HEK293 (cell line): Measurements from ENCODE around the gene PRPF31.

ENCODE experiments used
- CTCF ChIP-seq: fragments of 450-650 bp; formaldehyde crosslinking; IDR thresholded peaks from 2 replicates; pipeline ENCODE4 v1.5.1; 2016; ENCODE audit warnings: missing biosample characterization, missing genetic modification characterization
- KLF10 ChIP-seq: fragments of 450-650 bp; IDR thresholded peaks from 2 replicates; pipeline ENCODE4 v1.5.1; 2018; ENCODE audit warnings: missing biosample characterization, mild to moderate bottlenecking, missing genetic modification characterization
- KLF7 ChIP-seq: fragments of 450-650 bp; formaldehyde crosslinking; IDR thresholded peaks from 2 replicates; pipeline ENCODE4 v1.5.1; 2016; ENCODE audit warnings: missing biosample characterization, missing genetic modification characterization, borderline replicate concordance
- PATZ1 ChIP-seq: fragments of 450-650 bp; formaldehyde crosslinking; IDR thresholded peaks from 2 replicates; pipeline ENCODE4 v1.5.1; 2016; ENCODE audit warnings: missing biosample characterization, missing genetic modification characterization
- REST ChIP-seq: fragments of 450-650 bp; formaldehyde crosslinking; IDR thresholded peaks from 2 replicates; pipeline ENCODE4 v1.5.1; 2016; ENCODE audit warnings: missing biosample characterization, missing genetic modification characterization
- ZBTB48 ChIP-seq: fragments of 450-650 bp; formaldehyde crosslinking; IDR thresholded peaks from 2 replicates; pipeline ENCODE4 v1.5.1; 2016; ENCODE audit warnings: missing biosample characterization, missing genetic modification characterization
- ZNF830 ChIP-seq: fragments of 450-650 bp; IDR thresholded peaks from 2 replicates; pipeline ENCODE4 v1.5.0; 2018; ENCODE audit warnings: missing biosample characterization, missing genetic modification characterization, low read depth, mild to moderate bottlenecking, moderate library complexity
- TF ChIP-seq, protein P1 (sequence below): fragments of 450-650 bp; formaldehyde crosslinking; IDR thresholded peaks from 2 replicates; pipeline ENCODE4 v1.5.1; 2017; ENCODE audit warnings: missing biosample characterization, missing genetic modification characterization

- TF ChIP-seq KLF10 (no peak), ZBTB48 (tag by site-specific recombination) (no peak), CTCF (tag by site-specific recombination) (no peak), REST (tag by site-specific recombination) (no peak), ZNF830 (tag by site-specific recombination) (no peak), KLF7 (tag by site-specific recombination) (no peak), PATZ1 (tag by site-specific recombination) (no peak)
- TF ChIP-seq, protein P1, sequence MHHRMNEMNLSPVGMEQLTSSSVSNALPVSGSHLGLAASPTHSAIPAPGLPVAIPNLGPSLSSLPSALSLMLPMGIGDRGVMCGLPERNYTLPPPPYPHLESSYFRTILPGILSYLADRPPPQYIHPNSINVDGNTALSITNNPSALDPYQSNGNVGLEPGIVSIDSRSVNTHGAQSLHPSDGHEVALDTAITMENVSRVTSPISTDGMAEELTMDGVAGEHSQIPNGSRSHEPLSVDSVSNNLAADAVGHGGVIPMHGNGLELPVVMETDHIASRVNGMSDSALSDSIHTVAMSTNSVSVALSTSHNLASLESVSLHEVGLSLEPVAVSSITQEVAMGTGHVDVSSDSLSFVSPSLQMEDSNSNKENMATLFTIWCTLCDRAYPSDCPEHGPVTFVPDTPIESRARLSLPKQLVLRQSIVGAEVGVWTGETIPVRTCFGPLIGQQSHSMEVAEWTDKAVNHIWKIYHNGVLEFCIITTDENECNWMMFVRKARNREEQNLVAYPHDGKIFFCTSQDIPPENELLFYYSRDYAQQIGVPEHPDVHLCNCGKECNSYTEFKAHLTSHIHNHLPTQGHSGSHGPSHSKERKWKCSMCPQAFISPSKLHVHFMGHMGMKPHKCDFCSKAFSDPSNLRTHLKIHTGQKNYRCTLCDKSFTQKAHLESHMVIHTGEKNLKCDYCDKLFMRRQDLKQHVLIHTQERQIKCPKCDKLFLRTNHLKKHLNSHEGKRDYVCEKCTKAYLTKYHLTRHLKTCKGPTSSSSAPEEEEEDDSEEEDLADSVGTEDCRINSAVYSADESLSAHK (tag by site-specific recombination), result no peak
These were observed 38.3 kb downstream of the PRPF31 start for GRCh38 chr19:54153731-54154326.
